ENCODE data around the gene SLC9A9. TPM values are rescaled to one million over a fixed set of nuclear protein-coding genes. Genes with fewer than 3 reads are reported as not detected.

Gene SLC9A9
- total RNA-seq, 1 donor from 2014 or later = 35.2 TPM

DNA sequence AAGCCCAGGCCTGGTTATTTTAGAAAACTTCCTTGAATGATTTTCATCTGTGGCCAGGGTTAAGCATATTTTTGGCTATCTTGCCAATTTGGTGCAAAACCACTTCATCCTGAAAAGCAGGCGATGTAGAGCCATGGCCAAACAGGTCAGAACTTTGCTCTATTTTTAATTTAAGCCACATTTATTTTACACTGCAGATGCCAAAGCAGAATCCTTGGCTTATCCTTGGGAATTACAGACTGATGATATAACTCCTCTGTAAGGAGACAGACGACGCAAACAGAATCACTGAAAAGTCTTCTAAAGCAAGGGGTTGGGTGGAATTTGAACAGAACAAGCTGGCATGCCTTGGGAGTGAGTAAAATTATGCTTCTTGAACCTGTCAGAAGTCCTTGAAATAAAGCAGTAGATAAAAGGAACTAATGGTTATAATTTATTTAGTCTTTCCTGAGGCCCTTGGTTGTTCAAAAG lies 606.8 kb downstream of the SLC9A9 start:
- peak; percentile 87 for DNase-seq

DNA sequence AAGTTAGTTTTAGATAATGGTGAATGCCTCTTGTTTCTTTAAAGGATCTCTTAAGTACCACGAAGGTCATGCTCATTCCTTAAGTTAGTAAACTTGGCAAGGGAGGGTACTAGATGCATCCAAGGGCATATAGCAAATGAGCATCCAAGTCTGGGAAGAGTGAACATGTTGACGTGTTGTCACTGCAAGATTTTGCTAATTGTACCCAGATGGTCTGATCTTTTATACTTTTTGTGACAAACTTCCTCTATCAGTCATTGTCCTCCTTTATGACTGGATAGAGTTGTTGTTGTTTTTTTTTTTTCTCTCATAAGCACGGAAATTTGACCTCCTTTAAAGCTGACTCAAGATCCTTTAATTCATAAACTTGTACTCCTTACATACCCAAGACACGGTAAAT lies 607.4 kb downstream of the SLC9A9 start:
- DNase-seq = peak; percentile 76

DNA sequence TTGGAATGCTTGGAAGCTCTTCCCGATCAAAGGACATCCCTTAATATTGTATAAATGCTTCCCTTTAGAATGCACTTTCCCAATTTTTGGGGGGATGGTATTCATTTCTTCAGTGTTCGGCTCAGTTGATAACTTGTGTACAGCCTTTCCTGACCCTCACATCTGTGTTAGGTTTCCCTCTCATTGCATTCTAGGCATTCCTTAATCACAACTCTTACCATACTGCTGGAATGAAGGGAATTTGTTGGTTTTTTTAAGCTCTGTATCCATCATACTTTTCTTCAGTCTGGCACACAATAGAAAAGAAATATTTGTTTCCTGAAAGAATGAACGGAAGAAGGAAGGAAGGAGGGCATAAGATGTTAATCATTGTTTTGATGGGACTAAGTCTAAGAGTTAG lies 609.2 kb downstream of the SLC9A9 start:
- DNase-seq = no peak

DNA sequence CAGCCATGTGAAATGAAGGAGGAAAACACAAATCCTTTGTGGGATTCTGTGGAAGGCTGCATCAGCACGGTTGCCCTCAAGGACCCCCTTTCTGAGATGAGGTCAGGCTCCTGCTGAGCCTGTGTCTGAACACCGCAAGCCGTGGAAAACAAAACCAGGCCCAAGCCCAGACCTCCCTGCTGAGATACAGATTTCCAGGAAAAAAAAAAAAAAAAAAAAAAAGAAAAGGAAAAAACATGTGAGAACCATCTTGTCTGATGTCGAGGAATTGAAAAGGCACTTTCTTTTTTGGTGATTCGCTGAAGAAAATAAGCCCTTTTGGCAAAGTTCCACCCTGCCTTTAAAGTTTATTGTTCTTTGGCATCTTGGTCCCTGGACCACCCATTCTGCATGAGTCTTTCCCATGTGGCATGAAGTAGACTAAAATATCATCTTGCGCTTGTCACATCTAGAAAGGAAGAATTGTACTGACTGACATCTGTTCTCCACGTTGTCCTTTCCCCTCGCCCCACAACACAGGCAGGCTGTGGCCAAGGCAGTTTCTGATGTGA lies 611.1 kb downstream of the SLC9A9 start:
- peak; percentile 98 for DNase-seq

DNA sequence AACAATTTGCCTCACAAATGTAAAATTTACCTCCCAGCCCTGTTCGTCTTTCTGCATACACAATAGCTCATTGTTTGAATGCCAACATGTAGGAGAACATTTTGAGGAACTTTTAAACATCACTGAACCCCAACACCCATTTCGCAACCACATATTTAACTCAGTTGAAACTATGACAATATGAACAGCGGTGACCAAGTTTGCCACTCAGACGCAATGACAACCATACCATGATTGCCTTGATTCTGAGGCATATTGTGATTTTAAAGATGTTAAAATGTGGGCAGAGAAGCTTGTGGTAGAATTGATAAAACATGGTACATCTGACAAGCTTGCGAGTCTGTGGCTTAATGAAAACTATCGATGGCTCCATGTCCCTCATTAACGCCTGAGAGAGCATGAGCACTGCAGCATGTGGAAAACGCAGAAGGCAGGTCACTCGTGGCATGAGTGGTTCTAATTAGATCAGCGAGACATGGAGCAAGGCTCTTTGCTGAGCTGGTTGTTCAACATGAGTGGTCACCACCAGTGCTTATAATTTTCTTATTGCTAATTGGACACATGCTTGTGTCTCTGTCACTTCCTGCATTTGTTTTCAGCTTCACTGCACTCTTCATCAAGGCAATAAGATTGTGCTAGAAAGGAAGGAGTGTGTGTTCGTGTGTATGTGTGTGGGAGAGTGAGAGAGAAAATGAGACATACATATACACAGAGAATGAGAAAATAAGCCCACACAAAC lies 611.9 kb downstream of the SLC9A9 start:
- peak; percentile 63 for DNase-seq

DNA sequence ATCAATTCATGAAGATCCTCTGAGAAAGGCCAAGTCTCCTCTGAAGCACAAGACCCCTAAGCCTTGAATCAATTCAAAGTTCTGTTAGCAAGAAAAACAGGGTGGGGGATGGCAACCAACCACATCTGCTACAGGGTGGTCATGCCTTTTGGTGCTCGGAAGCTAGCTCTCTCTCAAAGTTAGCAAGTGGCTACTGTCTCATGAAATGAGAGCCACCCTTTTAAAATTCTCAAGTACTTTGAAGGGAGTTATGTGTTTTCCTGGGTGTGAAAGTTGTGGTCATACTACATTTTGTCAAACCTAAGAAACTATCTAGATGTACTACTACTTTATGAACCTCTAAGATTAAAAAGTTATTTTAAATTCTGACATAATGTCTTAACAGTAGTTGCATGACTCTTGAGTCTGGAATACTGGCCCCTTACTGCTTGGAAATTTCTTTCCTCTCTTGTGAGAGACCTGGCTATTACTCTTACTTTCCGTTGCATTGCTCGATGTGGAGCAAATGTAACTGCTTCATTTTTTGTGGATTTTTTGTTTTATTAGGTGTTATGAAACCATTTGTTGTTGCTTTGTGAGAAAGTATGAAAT lies 612.6 kb downstream of the SLC9A9 start:
- DNase-seq = no peak

DNA sequence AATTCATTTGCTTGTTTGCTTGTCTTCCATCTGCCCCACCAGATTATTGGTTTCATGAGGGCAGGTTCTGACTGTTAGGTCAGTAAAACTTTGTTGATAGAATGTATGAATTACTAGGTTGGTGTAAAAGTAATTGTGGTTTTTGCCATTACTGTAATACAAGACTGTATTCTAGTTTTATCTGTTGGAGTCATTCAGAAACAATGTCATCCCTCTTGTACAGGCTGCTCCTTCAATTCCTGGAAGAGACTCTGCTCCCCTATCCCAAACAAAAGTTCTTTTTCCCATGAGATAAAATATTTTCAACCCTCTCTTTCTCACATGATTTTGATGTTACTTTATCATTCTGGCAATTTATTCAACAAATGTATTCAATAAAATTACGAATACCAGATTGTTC lies 613.7 kb downstream of the SLC9A9 start:
- peak; percentile 40 for DNase-seq

DNA sequence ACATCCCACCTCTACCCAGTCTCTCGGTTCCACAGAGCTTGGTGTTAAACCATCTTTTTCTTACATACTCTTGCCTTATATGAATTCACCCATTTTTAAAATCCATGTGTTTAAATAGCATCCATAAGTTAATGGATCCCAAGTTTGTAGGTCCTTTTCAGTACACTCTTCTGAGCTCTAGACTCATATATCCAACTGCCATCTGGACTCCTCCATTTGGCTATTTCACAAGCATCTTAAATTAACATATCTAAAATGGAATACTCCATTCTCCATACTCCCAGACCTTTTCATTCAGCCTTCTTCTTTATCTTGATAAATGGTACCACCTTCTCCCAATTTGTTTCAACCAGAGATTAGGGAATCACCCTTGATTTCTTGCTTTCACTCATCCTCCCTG lies 615.3 kb downstream of the SLC9A9 start:
- no peak for DNase-seq

DNA sequence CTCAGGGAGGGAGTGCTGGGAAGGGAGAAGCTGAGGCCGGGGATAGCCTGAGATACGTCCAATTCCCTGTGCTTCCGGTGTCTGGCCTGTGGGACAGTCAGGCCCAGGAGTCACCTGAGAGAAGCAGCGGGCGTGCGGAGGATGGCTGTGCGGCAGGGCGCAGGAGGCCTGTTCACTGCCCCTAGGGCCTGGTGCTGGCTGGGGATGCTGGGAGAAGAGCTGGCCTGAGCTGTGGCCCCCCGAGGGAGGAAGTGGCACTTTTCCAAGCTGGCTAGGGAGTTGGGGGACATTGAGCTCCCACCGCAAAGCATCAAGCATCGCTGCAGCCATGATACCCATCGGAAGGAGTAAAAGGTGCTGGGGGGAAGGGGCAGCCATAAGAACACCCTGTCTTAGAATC lies 619.9 kb downstream of the SLC9A9 start:
- DNase-seq = no peak

DNA sequence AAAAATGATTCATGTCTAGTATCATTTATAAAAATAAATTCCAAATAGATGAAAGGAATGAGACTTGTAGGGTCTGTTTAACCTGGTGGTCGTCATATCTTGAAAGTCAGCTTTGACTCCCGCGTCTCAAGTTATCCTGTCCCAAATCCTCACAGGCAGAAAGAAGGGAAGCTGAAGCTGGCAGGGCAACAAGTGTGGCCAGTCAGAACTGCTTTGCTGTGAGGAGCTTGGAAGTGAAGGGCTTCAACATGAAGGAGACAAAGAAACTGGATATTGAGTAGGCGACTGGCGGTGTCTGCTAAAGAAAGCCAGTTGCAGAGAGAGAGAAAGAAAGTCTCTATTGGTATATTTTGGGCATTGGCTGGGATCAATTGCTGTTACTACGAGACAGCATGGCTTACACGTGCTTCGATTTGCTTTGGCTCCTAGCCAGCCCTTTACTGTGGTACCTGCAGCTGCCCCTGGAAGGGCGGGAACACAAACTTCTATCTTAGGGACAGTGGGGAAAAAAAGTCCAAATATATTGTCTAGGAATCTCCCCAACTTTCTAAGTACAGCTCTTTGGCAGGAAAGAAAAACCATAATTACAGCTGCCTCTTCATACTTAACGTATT lies 621.5 kb downstream of the SLC9A9 start:
- no peak for DNase-seq

DNA sequence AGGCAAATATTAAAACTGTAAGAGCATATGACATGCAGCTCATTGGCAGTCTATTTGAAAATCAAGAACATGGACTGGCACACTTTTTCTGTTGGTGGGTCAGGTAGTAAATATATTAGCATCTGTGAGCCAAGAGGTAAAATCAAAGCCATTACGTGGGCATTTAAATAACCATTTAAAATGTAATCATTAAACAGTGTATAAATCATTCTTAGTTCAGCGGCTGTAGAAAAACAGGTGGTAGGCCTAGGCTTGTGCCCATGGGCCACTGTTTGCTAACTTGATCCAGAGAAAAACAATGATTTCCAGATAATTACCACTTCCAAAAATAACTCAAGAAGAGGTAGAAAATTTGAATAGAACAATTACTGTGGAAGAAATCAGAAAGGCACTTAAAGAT lies 623.6 kb downstream of the SLC9A9 start:
- DNase-seq = no peak

DNA sequence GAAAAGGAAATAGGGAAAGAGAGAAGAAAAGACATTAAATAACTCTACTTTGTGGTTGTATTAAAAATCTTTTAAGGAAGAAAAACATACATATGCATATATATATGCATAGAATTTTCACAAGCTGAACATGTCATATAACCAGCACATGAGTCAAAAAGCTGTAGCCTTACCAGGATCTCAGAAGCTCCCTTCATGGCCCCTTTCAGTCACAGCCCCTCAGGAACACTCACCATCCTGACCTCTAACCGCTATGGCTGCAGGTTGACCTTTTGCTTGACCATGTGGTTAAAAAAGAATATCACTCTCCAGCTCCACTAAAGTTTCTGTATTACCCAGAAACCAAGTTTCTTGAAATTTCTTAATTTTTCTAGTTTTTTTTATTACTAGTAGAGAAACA lies 625.3 kb downstream of the SLC9A9 start:
- DNase-seq = no peak

DNA sequence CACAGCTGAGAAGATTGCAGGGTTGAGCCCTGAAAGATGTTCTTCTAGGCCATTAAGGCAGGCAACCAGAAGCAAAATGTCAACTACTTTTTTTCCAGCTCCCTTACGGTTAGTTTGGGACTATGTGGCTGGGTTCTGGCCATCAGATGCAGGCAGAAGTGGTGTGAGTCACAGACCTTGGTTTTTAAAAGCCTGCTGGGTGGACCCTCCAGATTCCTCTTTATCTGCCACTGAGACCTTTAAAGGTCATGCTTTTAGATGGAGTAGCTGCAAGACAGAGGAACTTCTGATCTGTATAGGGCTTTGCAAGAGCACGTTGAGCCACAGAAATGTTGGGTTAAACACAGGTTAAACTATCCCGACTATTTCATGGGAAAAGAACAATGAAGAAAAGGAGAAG lies 625.8 kb downstream of the SLC9A9 start:
- no peak for DNase-seq

DNA sequence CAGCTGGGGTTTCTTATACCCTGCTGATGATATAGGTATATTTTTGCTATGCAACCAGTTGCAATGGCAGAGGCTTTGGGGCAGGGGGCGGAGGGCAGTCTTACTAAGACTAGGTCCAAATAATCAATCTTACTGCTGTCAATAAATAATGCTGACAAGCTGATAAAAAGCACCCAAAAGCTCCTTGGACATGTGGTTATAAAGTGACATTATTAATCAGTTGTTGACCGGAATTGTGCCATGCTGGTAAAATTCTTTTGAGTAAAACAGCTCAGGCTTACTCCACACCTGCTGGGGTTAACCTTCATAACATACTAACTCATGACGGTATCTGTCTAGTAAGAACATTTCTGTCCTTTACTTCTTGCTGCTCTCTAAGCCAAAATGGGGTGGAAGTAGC lies 626.8 kb downstream of the SLC9A9 start:
- no peak for DNase-seq

DNA sequence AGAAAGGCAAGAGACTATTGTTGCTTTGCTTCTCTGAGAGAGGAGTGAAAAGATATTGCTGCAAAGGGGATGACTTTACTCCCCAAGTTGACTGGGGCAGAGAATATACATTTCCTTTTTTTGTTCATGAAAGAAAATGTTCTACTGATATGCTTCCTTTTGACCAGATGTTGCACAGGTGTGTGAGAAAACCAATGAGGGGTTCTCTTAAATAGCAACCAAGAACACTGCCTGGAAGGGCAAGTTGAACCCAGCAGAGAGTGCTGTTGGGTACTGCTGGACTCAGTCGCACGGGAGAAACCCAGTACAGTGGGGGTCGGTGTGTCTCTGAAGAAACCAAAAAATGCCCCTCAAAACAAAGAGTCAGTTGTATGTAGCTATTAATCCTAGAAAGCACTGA lies 627.5 kb downstream of the SLC9A9 start:
- DNase-seq = no peak

DNA sequence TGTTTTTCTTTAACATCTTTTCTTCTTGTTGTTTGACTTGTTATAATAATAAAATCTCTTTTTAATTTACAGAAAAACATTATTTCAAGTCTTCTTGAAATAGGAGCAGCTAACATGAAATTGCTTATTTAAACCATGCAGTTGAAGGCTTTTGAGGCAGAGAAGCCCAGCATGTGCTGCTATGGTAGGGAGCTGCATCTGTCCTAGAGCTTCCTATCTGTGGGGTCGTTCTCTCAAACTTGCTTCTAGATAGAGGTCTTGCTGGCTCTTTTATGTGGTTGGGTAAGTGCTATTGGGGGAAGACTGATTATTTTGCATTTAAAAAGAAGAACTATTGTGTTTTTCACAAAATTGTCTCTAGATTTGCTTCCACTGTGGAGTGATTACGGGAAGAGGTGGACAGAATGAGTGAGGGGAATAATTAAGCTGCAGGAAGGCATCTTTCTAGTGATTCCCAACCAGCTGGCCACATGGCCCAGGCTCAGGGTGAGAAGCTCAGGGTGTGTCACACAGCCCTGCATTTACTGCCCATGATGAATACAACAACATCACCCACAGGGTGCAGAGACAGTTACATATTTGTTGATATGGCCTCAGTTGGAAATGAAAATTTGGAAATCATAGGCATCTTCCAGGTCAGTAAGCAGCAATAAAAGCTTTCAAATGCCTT lies 630.0 kb downstream of the SLC9A9 start:
- no peak for DNase-seq

DNA sequence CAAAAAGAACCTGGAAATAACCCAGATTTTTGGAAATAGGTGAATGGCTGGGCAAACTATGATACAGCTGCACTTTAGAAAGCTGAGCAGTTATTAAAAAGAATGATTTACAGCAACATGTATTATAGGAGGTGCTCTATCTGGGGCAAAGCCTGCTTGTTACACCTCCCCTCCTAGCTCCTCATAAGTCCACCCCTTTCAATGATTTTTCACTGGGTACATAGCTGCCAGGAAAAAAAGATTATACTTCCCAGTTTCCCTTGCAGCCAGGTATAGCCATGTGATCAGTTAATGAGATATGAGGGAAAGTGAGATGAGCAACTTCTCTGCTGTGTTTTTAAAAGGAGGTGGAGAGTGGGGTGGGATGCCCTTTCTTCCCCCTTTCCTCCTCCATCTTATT lies 631.0 kb downstream of the SLC9A9 start:
- no peak for DNase-seq

DNA sequence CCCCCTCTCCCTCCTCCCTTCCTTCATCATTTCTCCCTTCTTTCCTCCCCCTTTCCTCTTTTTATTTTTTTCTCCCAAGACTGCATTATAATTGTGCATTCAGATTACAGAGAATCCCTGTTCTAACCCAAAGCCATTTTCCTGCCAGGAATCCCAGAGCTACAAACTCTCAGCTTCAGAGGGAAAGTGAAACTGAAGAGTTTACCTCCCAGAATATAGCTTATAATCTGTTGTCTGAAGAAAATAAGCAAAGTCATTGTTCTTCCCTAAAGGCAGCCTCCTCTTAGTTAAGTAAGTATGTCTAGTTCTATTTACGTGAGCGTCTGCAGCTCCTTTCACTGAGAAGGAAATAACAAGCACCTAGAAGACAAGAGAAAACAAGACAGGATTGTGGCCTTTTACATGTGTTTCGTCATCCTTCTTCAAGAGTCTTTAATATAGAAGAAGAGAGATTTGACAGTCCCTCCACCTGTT lies 631.5 kb downstream of the SLC9A9 start:
- peak; percentile 38 for DNase-seq
